OCI-LY3 (cell line): ENCODE data around the gene N4BP2L2.

Source experiments
- EZH2phosphoT487 ChIP-seq: fragments of 200-600 bp; shearing (Covaris generic); IDR thresholded peaks from 2 replicates; pipeline ENCODE4 v1.6.1; 2018; ENCODE audit warnings: antibody characterized with exemption, mixed run types, low read depth
- TF ChIP-seq, protein P1 (sequence below): fragments of 200-600, 300-600 bp; sonication (generic); IDR thresholded peaks from 2 replicates; pipeline ENCODE4 v1.5.1; 2014; ENCODE audit warnings: antibody characterized with exemption, low read length, low read depth

DNA sequence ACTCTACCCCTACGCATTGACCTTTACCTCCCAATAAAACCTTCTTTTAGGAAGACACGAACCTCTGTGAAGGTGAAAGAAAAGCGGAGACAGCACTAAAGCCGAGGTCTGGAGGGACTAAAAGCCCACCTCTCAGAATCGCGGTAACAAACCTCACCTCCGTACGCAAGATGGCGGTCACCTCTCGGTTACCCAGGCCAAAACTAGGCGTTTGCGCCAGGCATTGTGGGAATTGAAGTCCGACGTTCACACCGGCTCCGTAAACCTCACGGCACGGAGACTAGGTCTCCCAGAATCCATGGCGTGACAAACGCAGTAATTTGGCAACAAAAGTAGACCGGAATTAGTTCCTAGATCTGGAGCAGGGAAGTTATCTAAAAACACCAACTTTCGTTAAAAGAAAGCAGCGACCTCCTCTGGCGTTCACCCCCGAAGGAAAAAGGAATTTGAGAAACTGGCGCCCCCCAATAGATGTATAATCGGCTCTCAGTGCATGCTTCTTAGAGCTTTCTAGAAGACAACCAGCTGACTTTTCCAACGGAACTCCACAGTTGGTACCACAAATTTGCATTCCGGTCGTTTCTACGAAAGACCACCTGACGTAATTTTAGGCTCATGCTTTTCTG is at the start of gene N4BP2L2:
- TF ChIP-seq, protein P1, sequence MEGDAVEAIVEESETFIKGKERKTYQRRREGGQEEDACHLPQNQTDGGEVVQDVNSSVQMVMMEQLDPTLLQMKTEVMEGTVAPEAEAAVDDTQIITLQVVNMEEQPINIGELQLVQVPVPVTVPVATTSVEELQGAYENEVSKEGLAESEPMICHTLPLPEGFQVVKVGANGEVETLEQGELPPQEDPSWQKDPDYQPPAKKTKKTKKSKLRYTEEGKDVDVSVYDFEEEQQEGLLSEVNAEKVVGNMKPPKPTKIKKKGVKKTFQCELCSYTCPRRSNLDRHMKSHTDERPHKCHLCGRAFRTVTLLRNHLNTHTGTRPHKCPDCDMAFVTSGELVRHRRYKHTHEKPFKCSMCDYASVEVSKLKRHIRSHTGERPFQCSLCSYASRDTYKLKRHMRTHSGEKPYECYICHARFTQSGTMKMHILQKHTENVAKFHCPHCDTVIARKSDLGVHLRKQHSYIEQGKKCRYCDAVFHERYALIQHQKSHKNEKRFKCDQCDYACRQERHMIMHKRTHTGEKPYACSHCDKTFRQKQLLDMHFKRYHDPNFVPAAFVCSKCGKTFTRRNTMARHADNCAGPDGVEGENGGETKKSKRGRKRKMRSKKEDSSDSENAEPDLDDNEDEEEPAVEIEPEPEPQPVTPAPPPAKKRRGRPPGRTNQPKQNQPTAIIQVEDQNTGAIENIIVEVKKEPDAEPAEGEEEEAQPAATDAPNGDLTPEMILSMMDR: peak; percentile 55
- TF ChIP-seq EZH2phosphoT487: no peak
